ENCODE data around the gene MMRN1. TPM values are rescaled to one million over a fixed set of nuclear protein-coding genes. Genes with fewer than 3 reads are reported as not detected.

Gene MMRN1
- total RNA-seq, 1 donor from 2014 or later, result 2.4 TPM

DNA sequence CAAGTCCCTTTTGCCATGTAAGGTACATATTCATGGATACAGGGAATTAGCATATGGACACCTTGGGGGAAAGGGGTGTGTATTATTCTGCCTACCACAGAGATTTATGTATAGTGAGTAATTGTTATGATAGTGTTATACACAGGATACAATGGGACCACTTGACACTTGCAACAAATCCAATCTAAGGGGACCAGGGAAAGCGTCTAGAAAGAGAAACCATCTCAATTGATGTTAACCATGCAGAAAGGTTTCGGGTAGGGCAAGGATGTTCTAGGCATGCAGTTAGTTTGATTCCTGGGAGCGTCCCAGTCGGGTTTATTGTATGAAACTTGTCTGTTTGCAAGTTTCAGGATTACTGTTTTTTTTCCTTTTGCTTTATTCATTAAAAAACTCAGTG is 34.2 kb downstream of the MMRN1 start:
- DNase-seq, result no peak
- TF ChIP-seq, protein P1, sequence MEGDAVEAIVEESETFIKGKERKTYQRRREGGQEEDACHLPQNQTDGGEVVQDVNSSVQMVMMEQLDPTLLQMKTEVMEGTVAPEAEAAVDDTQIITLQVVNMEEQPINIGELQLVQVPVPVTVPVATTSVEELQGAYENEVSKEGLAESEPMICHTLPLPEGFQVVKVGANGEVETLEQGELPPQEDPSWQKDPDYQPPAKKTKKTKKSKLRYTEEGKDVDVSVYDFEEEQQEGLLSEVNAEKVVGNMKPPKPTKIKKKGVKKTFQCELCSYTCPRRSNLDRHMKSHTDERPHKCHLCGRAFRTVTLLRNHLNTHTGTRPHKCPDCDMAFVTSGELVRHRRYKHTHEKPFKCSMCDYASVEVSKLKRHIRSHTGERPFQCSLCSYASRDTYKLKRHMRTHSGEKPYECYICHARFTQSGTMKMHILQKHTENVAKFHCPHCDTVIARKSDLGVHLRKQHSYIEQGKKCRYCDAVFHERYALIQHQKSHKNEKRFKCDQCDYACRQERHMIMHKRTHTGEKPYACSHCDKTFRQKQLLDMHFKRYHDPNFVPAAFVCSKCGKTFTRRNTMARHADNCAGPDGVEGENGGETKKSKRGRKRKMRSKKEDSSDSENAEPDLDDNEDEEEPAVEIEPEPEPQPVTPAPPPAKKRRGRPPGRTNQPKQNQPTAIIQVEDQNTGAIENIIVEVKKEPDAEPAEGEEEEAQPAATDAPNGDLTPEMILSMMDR (IDR thresholded peaks at IDR 0.05; ENCODE audit: borderline replicate concordance), result no peak
- no peak overlapping the region for H3K4me3 ChIP-seq
- H3K27me3 ChIP-seq (ENCODE audit: low read depth), result no peaks in the 10 kb centered on the region
- H3K27ac ChIP-seq (replicated peaks), result no peak overlapping the region
- intact Hi-C loops (cut with micrococcal nuclease), result no loop called here
- no peaks in the 10 kb centered on the region for H3K4me1 ChIP-seq
- no peaks in the 10 kb centered on the region for H3K36me3 ChIP-seq
- peaks cover 22% of the 10 kb centered on the region for H3K9me3 ChIP-seq (replicated peaks)

DNA sequence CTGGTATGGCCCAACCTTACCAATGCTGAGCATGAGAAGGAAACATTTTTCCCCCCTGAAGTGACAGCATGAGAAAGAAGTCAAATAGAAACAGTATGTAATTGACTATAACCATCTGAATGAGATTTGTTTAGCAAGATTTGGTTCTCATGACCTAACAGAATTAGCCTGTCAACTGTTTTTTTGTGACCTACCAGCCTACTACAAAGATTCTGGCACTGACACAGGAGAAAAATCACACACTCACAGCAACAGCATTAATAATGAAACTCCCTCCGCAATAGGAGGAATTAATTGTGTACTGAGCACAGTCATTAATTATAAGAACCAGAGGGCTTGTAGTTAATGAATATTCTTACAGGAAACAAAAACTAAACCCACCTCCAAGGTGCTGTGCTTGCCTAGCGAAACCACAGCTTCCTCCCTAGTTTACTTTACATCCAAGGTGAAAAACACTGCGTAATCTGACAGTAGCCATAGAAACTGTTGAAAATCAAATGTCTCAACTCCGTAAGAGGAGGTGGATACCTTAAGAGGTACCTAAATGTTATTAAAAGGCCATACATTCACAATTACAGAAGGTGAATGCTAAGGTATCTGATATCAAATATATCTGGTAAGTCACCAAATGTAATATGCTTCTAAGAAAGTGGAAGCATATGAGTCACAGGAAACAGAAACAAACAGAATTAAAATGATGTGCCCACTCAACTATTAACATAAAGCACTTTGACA is 34.9 kb downstream of the MMRN1 start:
- intact Hi-C loops (cut with micrococcal nuclease), result no loop called here
- H3K27ac ChIP-seq (replicated peaks), result no peak overlapping the region
- peaks cover 22% of the 10 kb centered on the region for H3K9me3 ChIP-seq (replicated peaks)
- no peaks in the 10 kb centered on the region for H3K27me3 ChIP-seq (ENCODE audit: low read depth)
- H3K4me3 ChIP-seq, result no peak overlapping the region
- DNase-seq, result no peak
- H3K36me3 ChIP-seq, result no peaks in the 10 kb centered on the region
- H3K4me1 ChIP-seq, result no peaks in the 10 kb centered on the region
- TF ChIP-seq, protein P1 (IDR thresholded peaks at IDR 0.05; ENCODE audit: borderline replicate concordance), result no peak

DNA sequence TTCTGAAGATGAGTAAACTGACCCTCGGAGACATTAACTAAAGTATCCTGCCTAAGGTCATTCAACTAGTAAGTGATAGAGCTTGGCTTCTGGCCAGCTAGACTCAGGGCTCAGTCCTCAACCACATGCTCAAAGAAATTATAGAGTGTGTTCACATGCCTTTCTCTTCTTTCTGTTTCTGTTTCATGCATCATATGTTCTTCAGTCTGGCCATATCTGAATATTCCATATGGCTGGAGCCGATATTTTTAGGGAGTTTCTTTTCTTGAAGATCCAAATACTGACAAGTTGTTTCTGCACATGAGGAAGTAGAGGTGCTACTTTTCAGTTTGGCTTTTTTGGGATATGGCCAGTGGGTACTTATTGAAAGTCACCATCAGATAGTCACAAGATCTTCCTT is 44.9 kb downstream of the MMRN1 start:
- intact Hi-C loops (cut with micrococcal nuclease), result no loop called here
- TF ChIP-seq, protein P1 (IDR thresholded peaks at IDR 0.05; ENCODE audit: borderline replicate concordance), result no peak
- peaks cover 9% of the 10 kb centered on the region for H3K4me1 ChIP-seq

DNA sequence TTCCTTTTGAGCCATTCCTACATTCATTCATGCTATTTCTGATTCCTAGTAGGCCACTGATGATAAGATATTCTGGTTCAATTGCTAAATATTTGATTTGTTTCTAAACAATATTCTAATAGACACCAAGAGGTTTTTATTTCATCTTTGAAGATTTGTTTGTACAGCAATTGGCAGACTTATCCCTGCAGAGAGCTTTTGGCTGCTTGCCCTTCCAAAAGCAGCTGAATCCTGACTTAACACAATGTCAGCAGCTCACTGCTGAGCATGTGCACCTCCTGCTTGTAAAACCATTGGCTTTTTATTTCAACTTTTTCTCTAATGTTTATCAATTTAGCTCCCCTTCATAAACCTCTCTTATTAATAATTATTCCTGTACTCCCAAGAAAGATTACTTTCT is 45.3 kb downstream of the MMRN1 start:
- Histone ChIP-seq H3K36me3 (no peaks in the 10 kb centered on the region), H3K27ac (replicated peaks) (no peak overlapping the region), H3K4me1 (peaks cover 9% of the 10 kb centered on the region), H3K9me3 (replicated peaks) (no peaks in the 10 kb centered on the region), H3K4me3 (no peak overlapping the region), H3K27me3 (ENCODE audit: low read depth) (no peaks in the 10 kb centered on the region)
- TF ChIP-seq, protein P1 (IDR thresholded peaks at IDR 0.05; ENCODE audit: borderline replicate concordance), result no peak
- intact Hi-C loops (cut with micrococcal nuclease), result no loop called here
- peak; percentile 19 for DNase-seq

More for the DNA sequence above, 44.9 kb downstream of the MMRN1 start:
- Histone ChIP-seq H3K9me3 (replicated peaks) (no peaks in the 10 kb centered on the region), H3K4me3 (no peak overlapping the region), H3K36me3 (no peaks in the 10 kb centered on the region), H3K27me3 (ENCODE audit: low read depth) (no peaks in the 10 kb centered on the region), H3K27ac (replicated peaks) (no peak overlapping the region)
- no peak for DNase-seq

DNA sequence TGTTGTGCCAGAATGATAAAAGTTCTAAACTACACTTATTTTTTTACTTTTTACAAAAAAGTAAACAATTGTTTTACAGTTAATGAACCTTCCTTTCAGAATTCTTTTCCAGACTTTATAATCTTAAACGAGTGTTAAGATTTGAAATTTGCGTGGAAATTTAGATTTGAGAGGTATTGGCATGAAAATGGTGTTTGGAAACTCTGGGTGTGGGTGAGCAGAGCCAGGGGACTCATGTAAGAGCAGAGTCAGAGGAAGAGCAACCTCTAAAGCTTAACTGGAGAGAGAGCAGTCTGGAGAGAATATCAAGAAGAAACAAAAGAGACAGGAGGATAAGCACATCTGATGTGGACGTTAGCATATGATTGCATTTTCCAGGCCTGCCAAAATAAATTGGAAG is 48.2 kb downstream of the MMRN1 start:
- H3K36me3 ChIP-seq, result no peaks in the 10 kb centered on the region
- H3K4me1 ChIP-seq, result peaks cover 9% of the 10 kb centered on the region
- no peak overlapping the region for H3K27ac ChIP-seq (replicated peaks)
- intact Hi-C loops (cut with micrococcal nuclease), result no loop called here
- no peak for DNase-seq
- TF ChIP-seq, protein P1 (IDR thresholded peaks at IDR 0.05; ENCODE audit: borderline replicate concordance), result no peak
- no peaks in the 10 kb centered on the region for H3K27me3 ChIP-seq (ENCODE audit: low read depth)
- H3K9me3 ChIP-seq (replicated peaks), result no peaks in the 10 kb centered on the region
- H3K4me3 ChIP-seq, result no peak overlapping the region
